OCI-LY3 (cell line): Measurements from ENCODE around the gene DDN.

Experiments used
- EZH2phosphoT487 ChIP-seq: fragments of 200-600 bp; shearing (Covaris generic); IDR thresholded peaks from 2 replicates; pipeline ENCODE4 v1.6.1; 2018; ENCODE audit warnings: antibody characterized with exemption, mixed run types, low read depth
- TF ChIP-seq, protein P1 (sequence below): fragments of 200-600, 300-600 bp; sonication (generic); IDR thresholded peaks from 2 replicates; pipeline ENCODE4 v1.5.1; 2014; ENCODE audit warnings: antibody characterized with exemption, low read length, low read depth

DNA sequence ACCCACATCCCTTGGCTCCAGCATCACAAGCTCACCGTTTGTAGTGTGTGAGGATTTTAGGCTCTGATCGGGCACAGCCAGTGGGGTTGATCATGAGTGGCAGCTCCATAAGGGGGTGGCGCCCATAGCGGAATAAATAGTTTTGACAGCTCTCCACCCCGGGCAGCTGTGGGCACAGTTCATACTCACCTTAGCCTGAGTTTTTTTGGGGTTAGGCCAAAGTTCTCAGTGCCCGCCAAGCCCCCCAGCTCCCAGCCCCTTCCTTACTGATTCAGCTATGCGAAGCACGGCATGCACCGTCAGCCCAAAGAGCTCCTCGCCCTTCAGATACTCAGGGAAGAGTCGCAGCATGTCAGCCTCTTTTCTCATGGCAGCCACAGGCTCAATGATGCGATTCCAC lies 25.4 kb upstream of the DDN start:
- no peak for TF ChIP-seq EZH2phosphoT487
- TF ChIP-seq, protein P1, sequence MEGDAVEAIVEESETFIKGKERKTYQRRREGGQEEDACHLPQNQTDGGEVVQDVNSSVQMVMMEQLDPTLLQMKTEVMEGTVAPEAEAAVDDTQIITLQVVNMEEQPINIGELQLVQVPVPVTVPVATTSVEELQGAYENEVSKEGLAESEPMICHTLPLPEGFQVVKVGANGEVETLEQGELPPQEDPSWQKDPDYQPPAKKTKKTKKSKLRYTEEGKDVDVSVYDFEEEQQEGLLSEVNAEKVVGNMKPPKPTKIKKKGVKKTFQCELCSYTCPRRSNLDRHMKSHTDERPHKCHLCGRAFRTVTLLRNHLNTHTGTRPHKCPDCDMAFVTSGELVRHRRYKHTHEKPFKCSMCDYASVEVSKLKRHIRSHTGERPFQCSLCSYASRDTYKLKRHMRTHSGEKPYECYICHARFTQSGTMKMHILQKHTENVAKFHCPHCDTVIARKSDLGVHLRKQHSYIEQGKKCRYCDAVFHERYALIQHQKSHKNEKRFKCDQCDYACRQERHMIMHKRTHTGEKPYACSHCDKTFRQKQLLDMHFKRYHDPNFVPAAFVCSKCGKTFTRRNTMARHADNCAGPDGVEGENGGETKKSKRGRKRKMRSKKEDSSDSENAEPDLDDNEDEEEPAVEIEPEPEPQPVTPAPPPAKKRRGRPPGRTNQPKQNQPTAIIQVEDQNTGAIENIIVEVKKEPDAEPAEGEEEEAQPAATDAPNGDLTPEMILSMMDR, result no peak
